GM21515 (cell line): Measurements from ENCODE around the gene HARBI1.
A peak's percentile ranks its signal among the peaks of the same experiment; 100 is the strongest.

Source experiments
- ATAC-seq: cut with Tn5 transposase; IDR thresholded peaks from one replicate; pipeline ENCODE4 v1.9.1; 2021; ENCODE audit not compliant: unreplicated experiment

Gene HARBI1

GRCh38 chr11:46617134-46617971, at the start of gene HARBI1, which contains the start of gene ATG13:
Gene HARBI1 (minus strand): TSS chr11:46617227. CDS start chr11:46616237, 990 bp downstream.
Gene ATG13 (plus strand): TSS chr11:46617553. CDS start chr11:46644292, 26,739 bp downstream.
- peak; percentile 89 for ATAC-seq

DNA sequence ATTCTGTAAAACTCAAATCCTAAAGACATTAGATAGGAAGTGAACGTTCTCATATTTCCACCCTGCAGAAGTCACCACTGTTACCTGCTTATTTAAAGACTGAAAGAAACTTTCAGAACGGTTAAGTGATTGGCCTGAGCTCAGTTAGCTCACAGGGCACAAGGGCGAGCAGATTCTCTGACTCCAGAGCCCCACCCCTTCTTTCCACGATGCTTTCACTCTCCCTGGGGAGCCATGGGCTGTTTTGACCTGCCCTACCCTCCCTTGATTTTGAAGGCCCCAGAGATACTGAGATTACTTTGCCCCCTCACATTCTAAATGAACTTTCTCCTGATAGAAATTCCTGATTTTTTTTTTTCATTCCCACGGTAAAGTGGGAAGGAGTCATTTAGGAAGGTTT, 49.5 kb upstream of the HARBI1 start:
- no peak for ATAC-seq

DNA sequence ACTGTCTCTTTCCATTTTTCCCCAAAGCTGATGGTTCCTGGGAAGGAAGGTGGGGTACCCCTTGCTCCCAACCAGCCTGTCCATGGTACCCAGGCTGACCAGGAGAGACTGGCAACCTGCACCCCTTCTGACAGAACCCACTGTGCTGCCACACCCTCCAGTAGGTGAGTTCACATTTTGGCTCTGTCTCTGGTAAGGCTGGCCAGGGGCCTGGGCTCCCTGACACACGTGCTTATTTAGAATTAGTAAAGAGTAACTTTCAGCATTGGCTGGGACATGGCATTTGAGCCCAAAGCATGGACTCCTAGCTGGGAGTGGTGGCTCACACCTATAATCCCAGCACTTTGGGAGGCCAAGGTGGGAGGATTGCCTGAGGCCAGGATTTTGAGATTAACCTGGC, 48.3 kb upstream of the HARBI1 start:
- ATAC-seq, result no peak

GRCh38 chr11:46664612-46665011, 47.6 kb upstream of the HARBI1 start:
- no peak for ATAC-seq

DNA sequence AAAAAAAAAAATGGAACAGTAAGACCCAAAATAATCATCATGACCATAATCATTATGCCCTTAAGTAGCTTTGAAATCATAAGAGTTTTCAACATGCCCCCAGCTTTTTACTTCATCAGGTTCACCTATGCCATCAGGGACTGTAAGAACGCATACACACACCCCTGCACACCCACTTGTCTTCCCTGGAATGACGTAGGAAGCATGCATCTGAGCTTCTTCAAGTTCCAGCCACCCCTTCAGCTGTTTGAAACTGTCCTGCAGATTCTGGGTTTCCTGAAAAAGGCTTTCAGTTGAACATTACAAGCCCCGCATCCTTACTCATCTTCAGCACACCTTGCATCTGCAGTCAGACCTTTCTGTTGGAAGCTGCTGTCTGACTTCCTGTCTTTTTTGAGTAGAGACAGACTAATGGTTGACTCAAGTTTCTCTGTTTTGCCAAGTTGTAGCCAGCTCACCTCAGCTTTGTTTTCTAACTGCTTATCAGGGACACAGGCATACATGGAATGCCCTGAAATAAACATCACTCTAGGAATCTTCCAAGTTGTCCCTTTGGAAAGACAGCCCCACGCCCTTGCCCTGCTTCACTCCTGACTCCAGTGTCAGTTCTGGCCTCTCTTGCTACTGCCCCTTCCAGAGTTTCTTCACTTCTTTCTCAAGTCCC, 46.4 kb upstream of the HARBI1 start:
- no peak for ATAC-seq

GRCh38 chr11:46662366-46662765, 45.3 kb upstream of the HARBI1 start:
- ATAC-seq, result no peak

DNA sequence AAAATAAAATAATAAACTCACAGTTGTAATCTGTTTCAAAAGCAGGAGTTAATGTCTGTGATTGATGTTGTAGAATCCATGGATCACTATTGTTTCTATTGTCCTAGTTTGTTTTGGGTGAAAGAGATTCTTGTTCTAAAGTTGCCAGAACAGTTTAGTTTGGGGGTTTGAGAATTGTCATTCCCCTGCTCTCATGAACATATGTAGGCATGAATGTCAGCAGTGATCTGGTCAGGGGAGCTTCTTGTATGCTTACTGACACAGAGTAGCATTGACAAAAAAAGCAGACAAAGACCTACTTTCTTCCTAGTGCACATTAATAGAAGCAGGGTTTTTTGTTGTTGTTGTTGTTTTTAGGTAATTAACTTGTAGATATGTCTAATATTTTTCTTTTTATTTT, 44.8 kb upstream of the HARBI1 start:
- ATAC-seq, result no peak

DNA sequence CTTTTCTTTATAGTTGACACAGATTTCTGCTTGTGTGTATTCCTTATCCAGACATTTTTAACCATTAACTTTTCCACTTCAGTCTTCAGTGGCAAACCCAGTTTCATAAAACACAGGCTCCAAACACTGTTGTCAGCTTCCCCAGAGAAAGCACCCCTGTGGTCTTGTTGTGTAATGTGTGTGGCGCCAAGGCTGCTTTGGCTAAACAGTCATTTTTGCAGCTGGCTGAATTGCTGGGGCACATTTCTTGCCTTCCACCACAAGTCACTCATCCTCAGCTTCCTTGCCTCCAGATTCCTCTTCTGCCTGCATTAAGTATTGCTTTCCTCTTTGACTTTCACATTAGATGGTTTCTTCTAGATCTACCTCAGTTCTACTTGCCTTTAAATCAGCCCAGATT, 42.9 kb upstream of the HARBI1 start:
- ATAC-seq, result no peak

GRCh38 chr11:46658259-46658658, 41.2 kb upstream of the HARBI1 start:
- ATAC-seq, result no peak

- ATAC-seq, result no peak
These were observed 40.2 kb upstream of the HARBI1 start for GRCh38 chr11:46657186-46657585.

- no peak for ATAC-seq
These were observed 38.6 kb upstream of the HARBI1 start for GRCh38 chr11:46655631-46656030.

DNA sequence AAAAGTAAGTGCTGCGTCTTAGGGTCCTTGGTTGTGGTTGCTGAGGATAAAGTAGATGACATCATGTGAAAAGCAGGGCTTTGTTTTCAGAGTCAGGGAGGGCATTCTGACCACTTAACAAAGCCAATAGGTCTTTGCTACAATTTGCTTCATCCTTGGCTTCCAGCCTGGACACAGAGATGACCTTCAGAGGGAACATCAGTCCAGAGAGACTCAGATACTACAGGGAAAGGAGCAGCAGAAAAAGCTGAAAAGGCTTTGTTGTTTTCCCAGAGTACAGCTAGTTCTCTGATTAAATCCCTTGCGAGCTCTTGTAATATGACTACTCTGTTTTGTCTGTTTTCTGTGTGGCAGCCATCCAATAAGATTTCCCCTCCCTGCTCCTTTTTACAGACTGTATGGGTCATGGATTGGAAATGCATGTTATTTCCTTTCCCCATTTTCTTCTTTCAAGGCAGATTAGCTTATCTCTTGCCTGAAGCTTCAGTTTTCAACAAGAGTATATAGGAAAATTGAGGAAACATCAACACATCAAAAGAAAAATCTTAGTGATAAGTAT, 32.2 kb upstream of the HARBI1 start:
- no peak for ATAC-seq

- ATAC-seq, result no peak
These were observed 27.0 kb upstream of the HARBI1 start for GRCh38 chr11:46643986-46644385.

DNA sequence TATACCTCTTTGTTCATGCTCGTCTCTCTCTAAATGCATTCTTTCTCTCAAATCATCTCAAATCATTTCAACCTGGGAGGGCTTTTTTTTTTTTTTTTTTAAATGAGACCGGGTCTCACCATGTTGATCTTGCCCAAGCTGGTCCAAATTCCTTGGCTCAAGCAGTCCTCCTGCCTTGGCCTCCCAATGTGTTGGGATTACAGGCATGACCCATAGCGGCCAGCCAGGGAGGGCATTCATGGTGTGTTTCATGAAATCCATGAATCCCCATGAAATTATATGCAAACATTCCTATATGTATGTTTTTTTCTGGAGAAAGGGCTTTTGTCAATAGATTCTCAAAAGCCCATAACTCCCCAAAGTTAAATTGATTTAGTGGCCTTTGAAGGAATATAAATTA, 26.5 kb upstream of the HARBI1 start:
- no peak for ATAC-seq

DNA sequence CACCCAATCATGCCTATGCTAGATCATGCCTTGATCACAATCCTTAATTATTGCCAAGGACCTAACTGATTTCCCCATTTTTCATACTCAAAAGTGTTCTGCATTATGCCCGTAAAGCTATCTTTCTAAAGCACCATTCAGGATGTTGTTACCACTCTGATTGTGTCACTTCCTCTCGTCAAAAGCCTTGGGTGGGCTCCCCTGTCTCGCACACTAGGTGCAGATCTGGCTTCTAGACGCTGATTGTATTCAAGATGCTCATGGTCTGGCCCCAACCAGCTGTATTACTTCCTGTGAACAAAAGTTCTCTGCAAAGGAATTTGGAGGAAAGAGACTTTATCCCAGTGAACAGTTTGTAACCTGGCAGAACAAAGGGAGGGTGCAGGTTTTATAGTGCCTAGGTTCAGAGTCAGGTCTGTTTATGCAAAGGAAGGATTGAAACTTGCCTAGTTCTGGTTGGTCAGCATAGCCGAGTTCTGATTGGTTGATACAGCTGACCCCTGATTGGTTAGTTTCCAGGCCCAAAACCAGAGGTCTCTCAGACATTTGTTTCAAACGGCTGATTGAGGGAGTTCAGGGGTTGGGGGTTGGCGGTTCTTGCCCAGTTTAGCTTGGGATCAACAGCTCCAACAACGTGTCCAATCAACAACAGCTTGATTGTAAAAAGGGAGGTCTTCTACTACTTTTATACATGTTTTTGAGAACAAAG, 25.8 kb upstream of the HARBI1 start:
- ATAC-seq, result no peak

GRCh38 chr11:46641639-46642038, 24.6 kb upstream of the HARBI1 start:
- ATAC-seq, result no peak

DNA sequence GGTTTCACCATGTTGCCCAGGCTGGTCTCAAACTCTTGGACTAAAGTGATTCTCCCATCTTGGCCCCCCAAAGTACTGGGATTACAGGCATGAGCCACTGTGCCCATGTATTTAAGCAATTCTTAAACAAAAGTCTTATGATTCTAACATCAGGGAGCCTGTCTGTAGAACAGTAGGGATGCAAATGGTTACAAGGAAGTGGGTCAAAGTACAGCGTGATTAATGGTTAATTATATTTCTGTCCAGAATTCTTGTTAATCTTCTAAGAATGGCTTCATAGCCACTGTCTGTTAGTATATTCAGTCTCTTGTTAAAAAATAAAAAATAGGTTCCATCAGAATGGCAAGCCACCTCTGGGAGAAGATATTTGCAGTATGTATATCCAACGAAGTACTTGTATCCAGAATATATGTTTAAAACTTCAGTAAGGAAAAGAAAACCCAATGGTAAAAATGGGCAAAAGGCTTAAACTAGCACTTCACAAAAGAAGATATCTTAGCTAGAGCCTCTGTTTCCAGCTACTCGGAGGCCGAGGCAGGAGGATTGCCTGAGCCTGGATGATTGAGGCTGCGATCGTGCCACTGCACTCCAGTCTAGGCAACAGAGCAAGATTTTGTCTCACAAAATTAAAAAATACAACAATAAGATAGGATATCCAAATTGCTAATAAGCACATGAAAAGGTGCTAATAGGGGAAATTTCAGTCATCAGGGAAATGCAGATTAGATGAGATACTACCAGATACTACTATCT, 23.2 kb upstream of the HARBI1 start:
- no peak for ATAC-seq

- ATAC-seq, result no peak
These were observed 22.3 kb upstream of the HARBI1 start for GRCh38 chr11:46639197-46639839.

- ATAC-seq, result no peak
These were observed 20.5 kb upstream of the HARBI1 start for GRCh38 chr11:46637546-46637945.

DNA sequence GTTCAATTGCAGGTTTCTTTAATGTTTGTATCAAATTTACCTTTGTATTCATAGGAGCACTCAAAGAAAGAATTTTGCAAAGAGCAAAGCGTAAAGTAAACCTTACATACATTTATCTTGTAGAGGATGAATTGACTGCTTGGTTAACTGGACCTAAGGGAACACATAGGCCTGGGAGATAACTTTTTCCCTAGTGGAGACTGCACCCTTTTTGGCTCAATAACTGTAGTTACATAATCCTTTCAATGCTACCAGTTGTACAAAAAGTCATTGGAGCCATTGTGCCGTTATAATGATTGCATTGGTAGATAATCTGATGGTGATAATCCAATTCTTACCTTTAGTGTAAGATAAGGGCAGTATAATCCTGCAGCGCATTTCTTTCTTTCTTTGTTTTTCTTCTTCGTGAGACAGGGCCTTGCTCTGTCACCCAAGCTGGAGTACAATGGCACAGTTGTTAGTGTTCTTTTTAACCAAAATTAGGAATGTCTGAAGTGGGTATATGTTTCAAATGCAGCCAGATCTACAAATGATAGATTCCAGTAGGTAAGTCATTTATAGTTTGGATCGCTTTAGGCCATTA, 18.6 kb upstream of the HARBI1 start:
- no peak for ATAC-seq
